Esophagus squamous epithelium (tissue), 5 donors: ENCODE data around the gene COPS8. TPM values are rescaled to one million over a fixed set of nuclear protein-coding genes. Genes with fewer than 3 reads are reported as not detected.

Experiments used
- DNase-seq: peaks from one replicate; lab custom pipeline; 2025; lab: John Stamatoyannopoulos, UW
- H3K27ac ChIP-seq, 4 donors: fragments of 200-600 bp; sonication (generic); one replicate each; pipeline ENCODE4 v1.5.1; 2016 to 2019; ENCODE audit warnings: mild to moderate bottlenecking in 1 of 4
- H3K27me3 ChIP-seq, 4 donors: fragments of 200-600 bp; sonication (generic); 1 replicate in 3 of 4; 2 replicates in 1 of 4; pipeline versions ENCODE4 v1.5.1 to v1.6.0; 2017 to 2021; ENCODE audit warnings: antibody characterized with exemption in 1 of 4
- H3K36me3 ChIP-seq, 3 donors: fragments of 200-600 bp; sonication (generic); one replicate each; pipeline ENCODE4 v1.5.1; 2016 to 2019
- H3K4me1 ChIP-seq, 3 donors: fragments of 200-600 bp; sonication (generic); one replicate each; pipeline ENCODE4 v1.5.1; 2017 to 2019
- H3K4me3 ChIP-seq, 4 donors: fragments of 200-600 bp; sonication (generic); 1 replicate in 3 of 4; 2 replicates in 1 of 4; pipeline ENCODE4 v1.5.1; 2016 to 2019; ENCODE audit warnings: mild to moderate bottlenecking in 2 of 4, moderate library complexity in 1 of 4
- H3K9me3 ChIP-seq, 3 donors: fragments of 200-600 bp; sonication (generic); one replicate each; pipeline ENCODE4 v1.5.1; 2016 to 2019
- POLR2A ChIP-seq, 4 donors: fragments of 450-650 bp; IDR thresholded peaks; one replicate each; pipeline ENCODE4 v1.6.1; 2017; ENCODE audit warnings: antibody characterized with exemption in 4 of 4, mild to moderate bottlenecking in 4 of 4, moderate library complexity in 3 of 4
- WGBS, 2 donors: methylation state at CpG; one replicate each; pipeline ENCODE4 v1.1.5; 2018; 5-methylcytosine and 5-hydroxymethylcytosine counted together
- intact Hi-C: fragments of 100-400 bp; cut with DNase I; formaldehyde crosslinking; loops from one replicate; pipeline ENCODE4 v1.15.0; 2022
- total RNA-seq, 4 donors: library from RNA; depleted of rRNA; stranded (reverse); fragments of >200 nt; gene quantifications; one replicate each; pipeline ENCODE4 v1.1.0, GENCODE V29; 2016
- TF ChIP-seq, protein P1 (sequence below), 6 experiments: fragments of 450-650 bp in 4 of 6; fragments of 200-600 bp in 2 of 6; sonication (generic) in 2 of 6; IDR thresholded peaks; one replicate each; pipeline ENCODE4 v1.5.1; 2016 to 2019; ENCODE audit warnings: antibody characterized with exemption in 6 of 6, mild to moderate bottlenecking in 4 of 6, moderate library complexity in 4 of 6
- donor health status: DM: yes; HTN: yes; CAD: no.

Gene COPS8
- total RNA-seq, 4 donors from 2014 or later: 26.9 to 69.0 (median 54.6) TPM

DNA sequence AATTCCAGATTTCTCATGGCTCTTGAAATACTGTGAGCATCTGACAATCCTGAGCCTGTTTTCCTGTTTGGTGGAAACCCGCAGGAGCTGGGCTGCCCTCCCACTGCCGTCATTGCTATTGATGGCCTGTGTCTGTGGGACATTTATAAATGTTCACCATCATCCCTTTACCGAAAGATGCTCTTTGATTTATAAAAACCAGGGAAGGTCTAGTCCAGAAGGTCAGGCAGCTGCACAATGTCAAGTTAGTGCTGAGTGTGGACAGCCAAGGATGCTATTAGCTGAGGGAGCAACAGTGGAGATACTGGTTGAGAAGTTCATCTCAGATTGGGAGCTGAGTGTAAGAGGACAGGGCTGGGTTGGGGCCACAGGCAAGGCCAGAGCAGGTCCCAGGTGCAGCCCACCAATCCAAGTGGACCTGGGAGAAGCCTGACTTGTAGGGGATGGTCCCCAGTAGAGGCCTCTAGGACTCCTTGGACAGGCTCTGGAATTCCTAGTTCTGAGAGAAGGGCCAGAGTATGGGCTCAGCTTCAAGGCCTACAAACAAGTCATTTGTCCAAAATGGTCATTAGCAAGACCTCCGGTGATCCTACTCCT is 55.1 kb downstream of the COPS8 start:
- no peak overlapping the region for H3K4me3 ChIP-seq
- WGBS, 2 donors: 93 to 100% methylated on average over 3 to 4 of the region's 4 CpGs
- no peaks in the 10 kb centered on the region for H3K9me3 ChIP-seq
- DNase-seq: no peak
- TF ChIP-seq, protein P1, sequence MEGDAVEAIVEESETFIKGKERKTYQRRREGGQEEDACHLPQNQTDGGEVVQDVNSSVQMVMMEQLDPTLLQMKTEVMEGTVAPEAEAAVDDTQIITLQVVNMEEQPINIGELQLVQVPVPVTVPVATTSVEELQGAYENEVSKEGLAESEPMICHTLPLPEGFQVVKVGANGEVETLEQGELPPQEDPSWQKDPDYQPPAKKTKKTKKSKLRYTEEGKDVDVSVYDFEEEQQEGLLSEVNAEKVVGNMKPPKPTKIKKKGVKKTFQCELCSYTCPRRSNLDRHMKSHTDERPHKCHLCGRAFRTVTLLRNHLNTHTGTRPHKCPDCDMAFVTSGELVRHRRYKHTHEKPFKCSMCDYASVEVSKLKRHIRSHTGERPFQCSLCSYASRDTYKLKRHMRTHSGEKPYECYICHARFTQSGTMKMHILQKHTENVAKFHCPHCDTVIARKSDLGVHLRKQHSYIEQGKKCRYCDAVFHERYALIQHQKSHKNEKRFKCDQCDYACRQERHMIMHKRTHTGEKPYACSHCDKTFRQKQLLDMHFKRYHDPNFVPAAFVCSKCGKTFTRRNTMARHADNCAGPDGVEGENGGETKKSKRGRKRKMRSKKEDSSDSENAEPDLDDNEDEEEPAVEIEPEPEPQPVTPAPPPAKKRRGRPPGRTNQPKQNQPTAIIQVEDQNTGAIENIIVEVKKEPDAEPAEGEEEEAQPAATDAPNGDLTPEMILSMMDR (IDR thresholded peaks at IDR 0.05): no peak
- no peak for TF ChIP-seq POLR2A (IDR thresholded peaks at IDR 0.05)
- no peaks in the 10 kb centered on the region for H3K36me3 ChIP-seq
- H3K27ac ChIP-seq: peak overlapping the region in 1 of 4 donors; percentile 49
- no peaks in the 10 kb centered on the region for H3K4me1 ChIP-seq
- H3K27me3 ChIP-seq: no peaks in the 10 kb centered on the region
- intact Hi-C loops: no loop called here

DNA sequence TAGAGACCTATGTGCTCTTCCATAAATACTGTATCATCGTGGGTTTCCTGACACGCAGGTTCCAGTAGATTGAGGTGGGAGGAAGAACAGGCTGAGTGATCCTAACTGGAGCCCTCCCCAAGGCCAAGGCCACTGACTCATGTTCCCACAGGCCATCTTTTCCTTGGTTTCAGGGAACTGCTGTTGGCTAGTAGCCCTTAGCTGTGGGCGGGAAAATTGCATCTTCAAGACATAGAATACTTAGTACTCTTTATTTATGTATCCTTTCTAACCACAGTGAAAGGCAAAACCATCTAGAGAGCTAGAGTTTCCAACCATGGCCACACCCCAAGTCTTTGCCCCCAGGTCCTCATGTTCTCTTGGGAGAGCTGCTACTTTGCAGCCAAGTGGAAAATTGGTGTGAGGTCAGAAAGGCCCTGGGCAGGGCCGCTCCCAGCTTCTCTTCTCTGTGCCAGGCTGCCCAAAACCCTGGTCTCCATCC is 55.9 kb downstream of the COPS8 start:
- TF ChIP-seq POLR2A (IDR thresholded peaks at IDR 0.05): no peak
- TF ChIP-seq, protein P1 (IDR thresholded peaks at IDR 0.05): no peak
- WGBS, 2 donors: 45 to 57% methylated on average over 2 to 4 of the region's 4 CpGs
- Histone ChIP-seq H3K27me3 (no peaks in the 10 kb centered on the region), H3K4me3 (no peak overlapping the region), H3K27ac (peak overlapping the region in 1 of 4 donors; percentile 49), H3K9me3 (peaks cover 0 to 7% (median 0%) of the 10 kb centered on the region in 3 donors), H3K36me3 (no peaks in the 10 kb centered on the region), H3K4me1 (no peaks in the 10 kb centered on the region)
- DNase-seq: no peak
- intact Hi-C loops: no loop called here

DNA sequence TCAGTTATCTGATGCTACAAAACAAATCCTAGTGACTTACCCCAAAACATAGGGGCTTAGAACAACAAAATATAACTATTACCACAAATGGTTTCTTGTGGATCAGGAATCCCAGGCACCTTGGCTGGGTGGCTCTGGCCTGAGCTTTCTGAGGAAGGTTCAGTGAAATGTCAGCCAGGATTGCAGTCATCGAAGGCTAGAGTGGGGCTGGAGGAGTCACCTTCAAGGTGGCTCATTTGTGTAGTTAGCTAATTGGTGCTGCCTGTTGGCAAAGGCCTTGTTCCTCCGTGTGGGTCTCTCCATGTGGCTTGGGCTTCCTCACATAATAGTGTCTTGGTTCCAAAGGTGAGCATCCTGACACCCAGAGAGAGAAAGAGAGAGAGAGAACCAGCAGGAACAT is 57.4 kb downstream of the COPS8 start:
- TF ChIP-seq POLR2A (IDR thresholded peaks at IDR 0.05): no peak
- TF ChIP-seq, protein P1 (IDR thresholded peaks at IDR 0.05): no peak
- H3K27ac ChIP-seq: peak overlapping the region in 3 of 4 donors; percentile 27 to 67 (median 63)
- no peaks in the 10 kb centered on the region for H3K36me3 ChIP-seq
- DNase-seq: no peak
- no peaks in the 10 kb centered on the region for H3K27me3 ChIP-seq
- 75 to 89% methylated on average over 2 of the region's 2 CpGs for WGBS, 2 donors
- H3K9me3 ChIP-seq: peaks cover 0 to 22% (median 12%) of the 10 kb centered on the region in 3 donors
- H3K4me1 ChIP-seq: no peaks in the 10 kb centered on the region
- no peak overlapping the region for H3K4me3 ChIP-seq
- intact Hi-C loops: no loop called here

DNA sequence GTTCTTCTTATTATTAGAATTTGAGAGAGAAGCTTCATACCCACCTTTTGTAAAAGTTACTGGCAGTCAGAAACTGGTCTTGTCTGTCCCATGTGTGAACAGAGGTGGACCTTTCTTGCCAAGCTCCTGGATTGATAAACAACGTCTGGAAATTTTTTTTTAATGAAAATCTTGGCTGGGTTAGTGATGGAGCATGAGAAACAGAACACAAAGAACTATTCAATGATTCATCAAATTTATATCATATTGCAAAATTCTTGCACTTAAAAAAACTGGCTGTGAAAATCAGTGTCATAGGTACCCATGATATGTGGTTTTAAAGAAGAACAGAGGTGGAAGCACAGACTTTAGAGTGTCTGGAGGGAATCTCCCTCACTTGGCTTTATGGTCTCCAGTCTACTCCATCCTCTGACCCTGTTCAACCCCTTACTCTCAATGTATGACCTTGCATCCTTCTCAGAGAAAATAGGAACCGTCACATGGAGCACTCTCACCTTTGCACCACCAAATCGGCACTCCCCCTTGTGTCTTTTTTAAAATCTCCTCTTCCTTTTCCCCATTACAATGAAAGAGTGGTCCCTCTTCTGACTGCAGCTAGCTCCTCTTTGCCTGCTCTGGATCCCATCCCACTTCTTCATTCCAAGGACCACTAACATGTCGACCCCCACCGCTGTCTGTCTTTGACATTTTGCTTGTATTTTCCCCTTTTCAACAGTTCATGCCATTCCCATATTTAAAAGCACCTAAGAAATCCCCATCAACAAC is 58.2 kb downstream of the COPS8 start:
- intact Hi-C loops: no loop called here
- Histone ChIP-seq H3K4me3 (no peak overlapping the region), H3K9me3 (peaks cover 0 to 28% (median 12%) of the 10 kb centered on the region in 3 donors), H3K4me1 (no peaks in the 10 kb centered on the region), H3K36me3 (no peaks in the 10 kb centered on the region), H3K27ac (peak overlapping the region in 2 of 4 donors; percentile 63 to 67), H3K27me3 (no peaks in the 10 kb centered on the region)
- TF ChIP-seq POLR2A (IDR thresholded peaks at IDR 0.05): no peak
- TF ChIP-seq, protein P1 (IDR thresholded peaks at IDR 0.05): no peak
- DNase-seq: no peak
- 65 to 71% methylated on average over 5 of the region's 5 CpGs for WGBS, 2 donors

DNA sequence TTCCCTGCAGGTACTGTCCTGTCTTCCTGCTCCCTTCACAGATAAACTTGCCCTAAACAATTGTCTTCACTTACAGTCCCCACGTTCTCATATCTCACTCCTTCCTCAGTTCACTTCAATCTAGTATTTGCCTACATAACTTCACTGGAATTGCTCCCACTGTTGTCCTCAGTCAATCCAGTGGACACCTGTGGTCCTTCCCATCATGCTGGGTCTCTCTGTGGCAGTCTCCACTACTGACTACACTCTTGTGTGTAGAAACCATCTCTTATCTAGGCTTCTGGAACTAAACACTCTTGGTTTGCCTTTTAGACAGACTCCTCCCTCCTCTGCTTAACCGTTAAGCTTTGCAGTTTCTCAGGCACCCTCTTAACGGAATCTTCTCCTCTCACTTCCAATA is 58.8 kb downstream of the COPS8 start:
- H3K9me3 ChIP-seq: peaks cover 0 to 28% (median 12%) of the 10 kb centered on the region in 3 donors
- H3K4me3 ChIP-seq: no peak overlapping the region
- intact Hi-C loops: no loop called here
- TF ChIP-seq, protein P1 (IDR thresholded peaks at IDR 0.05): no peak
- no peak for TF ChIP-seq POLR2A (IDR thresholded peaks at IDR 0.05)
- no peaks in the 10 kb centered on the region for H3K27me3 ChIP-seq
- H3K4me1 ChIP-seq: no peaks in the 10 kb centered on the region
- peak overlapping the region in 1 of 4 donors; percentile 55 for H3K27ac ChIP-seq
- 66 to 70% methylated on average over 3 of the region's 3 CpGs for WGBS, 2 donors
- DNase-seq: no peak
- no peaks in the 10 kb centered on the region for H3K36me3 ChIP-seq
